Astrocyte of the spinal cord (primary cell): ENCODE measurements around the gene PDGFC.

Experiments
- DNase-seq: peaks from one replicate; pipeline ENCODE4 v3.0.0; 2011; ENCODE audit warnings: low read depth, low spot score
- H3K4me3 ChIP-seq: 2 replicates; pipeline ENCODE4 v1.5.1; 2011; ENCODE audit warnings: low read depth, mild to moderate bottlenecking, low read length, moderate library complexity
- in situ Hi-C: cut with HindIII; loops from 2 replicates; pipeline ENCODE4 v1.10.0; 2017; ENCODE audit warnings: low sequenced_read_pairs
- TF ChIP-seq, protein P1 (sequence below): IDR thresholded peaks from 2 replicates; pipeline ENCODE4 v1.5.1; 2012; ENCODE audit warnings: low read depth, mild to moderate bottlenecking, low read length, inconsistent platforms

PDGFC gene

GRCh38 chr4:156898373-156899117 is 73.1 kb downstream of the PDGFC start:
- in situ Hi-C loops: no loop called here
- H3K4me3 ChIP-seq: no peak overlapping the region
- DNase-seq: no peak
- TF ChIP-seq, protein P1, sequence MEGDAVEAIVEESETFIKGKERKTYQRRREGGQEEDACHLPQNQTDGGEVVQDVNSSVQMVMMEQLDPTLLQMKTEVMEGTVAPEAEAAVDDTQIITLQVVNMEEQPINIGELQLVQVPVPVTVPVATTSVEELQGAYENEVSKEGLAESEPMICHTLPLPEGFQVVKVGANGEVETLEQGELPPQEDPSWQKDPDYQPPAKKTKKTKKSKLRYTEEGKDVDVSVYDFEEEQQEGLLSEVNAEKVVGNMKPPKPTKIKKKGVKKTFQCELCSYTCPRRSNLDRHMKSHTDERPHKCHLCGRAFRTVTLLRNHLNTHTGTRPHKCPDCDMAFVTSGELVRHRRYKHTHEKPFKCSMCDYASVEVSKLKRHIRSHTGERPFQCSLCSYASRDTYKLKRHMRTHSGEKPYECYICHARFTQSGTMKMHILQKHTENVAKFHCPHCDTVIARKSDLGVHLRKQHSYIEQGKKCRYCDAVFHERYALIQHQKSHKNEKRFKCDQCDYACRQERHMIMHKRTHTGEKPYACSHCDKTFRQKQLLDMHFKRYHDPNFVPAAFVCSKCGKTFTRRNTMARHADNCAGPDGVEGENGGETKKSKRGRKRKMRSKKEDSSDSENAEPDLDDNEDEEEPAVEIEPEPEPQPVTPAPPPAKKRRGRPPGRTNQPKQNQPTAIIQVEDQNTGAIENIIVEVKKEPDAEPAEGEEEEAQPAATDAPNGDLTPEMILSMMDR: no peak

GRCh38 chr4:156896527-156896926 is 75.1 kb downstream of the PDGFC start:
- no peak overlapping the region for H3K4me3 ChIP-seq
- DNase-seq: no peak
- in situ Hi-C loops: no loop called here
- TF ChIP-seq, protein P1: no peak

DNA sequence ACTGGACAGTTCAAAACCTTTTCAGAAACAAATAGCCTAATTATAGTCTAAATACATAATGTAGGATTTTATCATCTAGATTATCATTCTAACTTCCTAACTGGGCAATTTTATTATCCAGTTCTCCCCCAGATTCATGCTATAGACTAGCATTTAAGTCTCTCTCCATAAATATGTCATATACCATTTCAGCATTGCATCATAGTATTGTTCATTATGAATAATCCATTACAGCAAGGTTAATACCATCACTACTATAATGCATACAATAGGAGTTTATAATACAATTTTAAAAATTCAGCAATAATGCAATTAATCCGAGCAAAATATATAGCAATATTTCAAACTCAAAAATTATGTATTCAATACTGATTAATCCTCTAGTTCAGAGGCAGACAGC is 77.4 kb downstream of the PDGFC start:
- TF ChIP-seq, protein P1: no peak
- in situ Hi-C loops: no loop called here
- H3K4me3 ChIP-seq: no peak overlapping the region
- no peak for DNase-seq

DNA sequence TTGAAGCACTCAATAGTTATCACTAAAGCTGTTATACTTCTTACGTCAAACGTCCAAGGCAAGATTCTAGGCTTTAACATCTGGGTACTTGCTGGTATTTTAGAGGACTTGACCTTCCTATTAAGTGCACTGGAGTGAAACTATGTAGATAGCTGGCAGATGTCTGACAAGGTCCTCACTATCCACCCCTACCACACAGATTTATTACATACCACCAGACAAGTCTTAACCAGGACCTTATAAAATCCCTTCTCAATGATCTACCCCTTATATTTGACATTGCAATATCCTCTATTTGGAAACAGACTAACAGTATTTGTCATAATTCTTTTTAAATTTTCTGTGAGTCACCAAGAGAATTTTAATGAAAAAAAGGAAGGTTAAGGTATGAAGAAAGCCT is 78.8 kb downstream of the PDGFC start:
- TF ChIP-seq, protein P1: no peak
- DNase-seq: no peak
- H3K4me3 ChIP-seq: no peak overlapping the region
- in situ Hi-C loops: no loop called here

GRCh38 chr4:156889616-156890594 is 81.7 kb downstream of the PDGFC start:
- H3K4me3 ChIP-seq: no peak overlapping the region
- peak; percentile 69 for DNase-seq
- TF ChIP-seq, protein P1: no peak
- in situ Hi-C loops: no loop called here

DNA sequence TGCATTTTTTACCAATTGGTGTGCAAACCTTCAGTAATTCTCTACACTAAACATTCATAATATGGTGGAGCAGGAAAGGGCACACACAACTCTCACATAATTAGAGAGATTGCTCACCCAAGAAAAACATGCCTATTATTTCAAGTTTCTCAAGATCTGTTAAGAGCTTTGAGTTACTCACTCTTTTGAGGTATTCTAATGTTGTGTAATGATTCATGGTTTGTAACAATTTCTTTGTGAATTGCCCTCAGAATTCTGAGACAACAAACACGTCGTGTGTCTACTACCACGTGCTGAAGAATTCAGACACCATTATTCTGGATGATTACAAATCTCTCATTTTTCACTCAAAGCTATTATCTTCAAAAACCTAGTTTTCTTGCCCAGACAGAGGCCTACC is 82.8 kb downstream of the PDGFC start:
- TF ChIP-seq, protein P1: no peak
- peak; percentile 79 for DNase-seq
- in situ Hi-C loops: no loop called here
- H3K4me3 ChIP-seq: no peak overlapping the region
